HepG2 (cell line): ENCODE measurements around the gene IL27RA. TPM values are rescaled to one million over a fixed set of nuclear protein-coding genes. Genes with fewer than 3 reads are reported as not detected.

Experiments used
- JUN ChIP-seq: sonication (generic); formaldehyde crosslinking; IDR thresholded peaks from 2 replicates; pipeline ENCODE4 v1.4.0; 2020; ENCODE audit warnings: mild to moderate bottlenecking, missing genetic modification reagents
- KAT7 ChIP-seq: IDR thresholded peaks from 2 replicates; pipeline ENCODE4 v1.6.1; 2018; ENCODE audit warnings: borderline replicate concordance, missing compliant biosample characterization
- KLF12 ChIP-seq: sonication (generic); formaldehyde crosslinking; IDR thresholded peaks from 2 replicates; pipeline ENCODE4 v1.4.0; 2020; ENCODE audit warnings: missing genetic modification reagents, borderline replicate concordance
- ZBTB38 ChIP-seq: sonication (generic); formaldehyde crosslinking; IDR thresholded peaks from 2 replicates; pipeline ENCODE4 v1.5.1; 2020; ENCODE audit warnings: mild to moderate bottlenecking, missing genetic modification reagents
- ZNF333 ChIP-seq: sonication (generic); formaldehyde crosslinking; IDR thresholded peaks from 2 replicates; pipeline ENCODE4 v1.4.0; 2020; ENCODE audit warnings: mild to moderate bottlenecking, missing genetic modification reagents, borderline replicate concordance
- ZNF543 ChIP-seq: sonication (generic); formaldehyde crosslinking; IDR thresholded peaks from 2 replicates; pipeline ENCODE4 v1.4.0; 2020; ENCODE audit warnings: mild to moderate bottlenecking, missing genetic modification reagents
- ZNF674 ChIP-seq: sonication (generic); formaldehyde crosslinking; IDR thresholded peaks from 2 replicates; pipeline ENCODE4 v1.5.0; 2020; ENCODE audit warnings: low read depth, mild to moderate bottlenecking, missing genetic modification reagents
- polyA plus RNA-seq, 8 experiments: library from polyadenylated mRNA; depleted of rRNA in 3 of 8; stranded (reverse) in 7 of 8; unstranded in 1 of 8; fragments of >200 nt; fragmentation: Illumina TruSeq in 4 of 8; extraction: Trizol in 4 of 8; gene quantifications; 2 replicates each; pipeline versions ENCODE4 v1.2.1 to v1.2.3, GENCODE V29; 2011 to 2016; ENCODE audit warnings: low read depth in 4 of 8, missing spikeins in 1 of 8, mixed read lengths in 1 of 8; ENCODE audit not compliant: insufficient read depth in 1 of 8
- total RNA-seq, 5 experiments: library from RNA; depleted of rRNA; stranded (reverse); fragments of >200 nt; fragmentation: Illumina TruSeq; extraction: Trizol; gene quantifications; 2 replicates each; pipeline ENCODE4 v1.2.3, GENCODE V29; 2016; ENCODE audit warnings: low read depth in 1 of 5
- TF ChIP-seq, protein P1 (sequence below): sonication (generic); formaldehyde crosslinking; IDR thresholded peaks from 2 replicates; pipeline ENCODE4 v1.4.0; 2020; ENCODE audit warnings: missing genetic modification reagents
- TF ChIP-seq, protein P2 (sequence below): sonication (generic); formaldehyde crosslinking; IDR thresholded peaks from 2 replicates; pipeline ENCODE4 v1.4.0; 2020; ENCODE audit warnings: mild to moderate bottlenecking, missing genetic modification reagents, borderline replicate concordance
- TF ChIP-seq, protein P3 (sequence below): fragments of 450-650 bp; IDR thresholded peaks from 2 replicates; pipeline ENCODE4 v1.6.1; 2016
- TF ChIP-seq, protein P4 (sequence below): sonication (generic); formaldehyde crosslinking; IDR thresholded peaks from 2 replicates; pipeline ENCODE4 v1.4.0; 2020; ENCODE audit warnings: missing genetic modification reagents
- TF ChIP-seq, protein P5 (sequence below): sonication (generic); formaldehyde crosslinking; IDR thresholded peaks from 2 replicates; pipeline ENCODE4 v1.5.0; 2020; ENCODE audit warnings: missing genetic modification reagents
- TF ChIP-seq, protein P6 (sequence below): conservative IDR thresholded peaks from 2 replicates; pipeline ENCODE4 v1.6.1; 2018; ENCODE audit warnings: missing genetic modification reagents
- TF ChIP-seq, protein P7 (sequence below): IDR thresholded peaks from 2 replicates; pipeline ENCODE4 v1.6.1; 2012; ENCODE audit warnings: inconsistent platforms

The IL27RA gene
- total and polyA plus RNA-seq, 2 of the 13 experiments (the other 11 are each of a cell fraction or from before 2014, with no cell fraction given), result 3.5 to 8.1 TPM

DNA sequence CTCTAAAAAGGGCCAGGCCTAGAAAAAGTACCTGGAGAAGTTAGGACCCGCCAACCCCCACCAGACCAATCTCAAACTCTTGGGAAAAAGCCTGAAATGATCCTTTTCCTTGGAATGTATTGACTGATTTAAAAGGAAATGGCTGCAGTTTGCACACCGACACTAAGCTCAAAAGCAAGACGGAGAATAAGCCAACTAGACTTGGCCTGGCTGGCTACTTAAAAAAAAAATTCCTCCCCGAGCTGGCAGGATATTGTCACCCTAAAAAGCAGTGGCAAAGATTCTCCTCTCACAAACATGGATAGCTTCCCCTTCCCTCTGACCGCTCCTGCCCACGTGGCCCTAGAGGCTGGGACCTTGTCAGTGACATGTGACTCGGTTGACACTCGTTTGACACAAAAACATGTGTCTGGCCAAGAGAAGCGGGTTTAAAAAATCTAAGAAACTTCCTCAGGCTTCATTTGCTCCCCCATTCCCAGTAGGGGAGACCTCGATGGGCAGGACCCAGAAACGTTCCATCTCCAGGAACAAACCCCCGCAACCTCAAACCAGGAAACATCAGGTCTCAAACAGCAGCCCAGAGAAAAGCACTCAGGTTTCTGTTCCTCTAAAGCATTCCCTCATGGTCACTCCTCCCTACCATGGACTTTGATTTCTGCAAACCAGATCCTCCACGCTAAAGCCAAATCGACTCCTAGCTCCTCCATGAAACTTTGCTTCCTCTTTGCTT is 26.8 kb upstream of the IL27RA start (continued):
- TF ChIP-seq, protein P1, sequence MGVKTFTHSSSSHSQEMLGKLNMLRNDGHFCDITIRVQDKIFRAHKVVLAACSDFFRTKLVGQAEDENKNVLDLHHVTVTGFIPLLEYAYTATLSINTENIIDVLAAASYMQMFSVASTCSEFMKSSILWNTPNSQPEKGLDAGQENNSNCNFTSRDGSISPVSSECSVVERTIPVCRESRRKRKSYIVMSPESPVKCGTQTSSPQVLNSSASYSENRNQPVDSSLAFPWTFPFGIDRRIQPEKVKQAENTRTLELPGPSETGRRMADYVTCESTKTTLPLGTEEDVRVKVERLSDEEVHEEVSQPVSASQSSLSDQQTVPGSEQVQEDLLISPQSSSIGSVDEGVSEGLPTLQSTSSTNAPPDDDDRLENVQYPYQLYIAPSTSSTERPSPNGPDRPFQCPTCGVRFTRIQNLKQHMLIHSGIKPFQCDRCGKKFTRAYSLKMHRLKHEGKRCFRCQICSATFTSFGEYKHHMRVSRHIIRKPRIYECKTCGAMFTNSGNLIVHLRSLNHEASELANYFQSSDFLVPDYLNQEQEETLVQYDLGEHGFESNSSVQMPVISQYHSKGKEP (CRISPR knock-in tag), result no peak
- TF ChIP-seq, protein P2, sequence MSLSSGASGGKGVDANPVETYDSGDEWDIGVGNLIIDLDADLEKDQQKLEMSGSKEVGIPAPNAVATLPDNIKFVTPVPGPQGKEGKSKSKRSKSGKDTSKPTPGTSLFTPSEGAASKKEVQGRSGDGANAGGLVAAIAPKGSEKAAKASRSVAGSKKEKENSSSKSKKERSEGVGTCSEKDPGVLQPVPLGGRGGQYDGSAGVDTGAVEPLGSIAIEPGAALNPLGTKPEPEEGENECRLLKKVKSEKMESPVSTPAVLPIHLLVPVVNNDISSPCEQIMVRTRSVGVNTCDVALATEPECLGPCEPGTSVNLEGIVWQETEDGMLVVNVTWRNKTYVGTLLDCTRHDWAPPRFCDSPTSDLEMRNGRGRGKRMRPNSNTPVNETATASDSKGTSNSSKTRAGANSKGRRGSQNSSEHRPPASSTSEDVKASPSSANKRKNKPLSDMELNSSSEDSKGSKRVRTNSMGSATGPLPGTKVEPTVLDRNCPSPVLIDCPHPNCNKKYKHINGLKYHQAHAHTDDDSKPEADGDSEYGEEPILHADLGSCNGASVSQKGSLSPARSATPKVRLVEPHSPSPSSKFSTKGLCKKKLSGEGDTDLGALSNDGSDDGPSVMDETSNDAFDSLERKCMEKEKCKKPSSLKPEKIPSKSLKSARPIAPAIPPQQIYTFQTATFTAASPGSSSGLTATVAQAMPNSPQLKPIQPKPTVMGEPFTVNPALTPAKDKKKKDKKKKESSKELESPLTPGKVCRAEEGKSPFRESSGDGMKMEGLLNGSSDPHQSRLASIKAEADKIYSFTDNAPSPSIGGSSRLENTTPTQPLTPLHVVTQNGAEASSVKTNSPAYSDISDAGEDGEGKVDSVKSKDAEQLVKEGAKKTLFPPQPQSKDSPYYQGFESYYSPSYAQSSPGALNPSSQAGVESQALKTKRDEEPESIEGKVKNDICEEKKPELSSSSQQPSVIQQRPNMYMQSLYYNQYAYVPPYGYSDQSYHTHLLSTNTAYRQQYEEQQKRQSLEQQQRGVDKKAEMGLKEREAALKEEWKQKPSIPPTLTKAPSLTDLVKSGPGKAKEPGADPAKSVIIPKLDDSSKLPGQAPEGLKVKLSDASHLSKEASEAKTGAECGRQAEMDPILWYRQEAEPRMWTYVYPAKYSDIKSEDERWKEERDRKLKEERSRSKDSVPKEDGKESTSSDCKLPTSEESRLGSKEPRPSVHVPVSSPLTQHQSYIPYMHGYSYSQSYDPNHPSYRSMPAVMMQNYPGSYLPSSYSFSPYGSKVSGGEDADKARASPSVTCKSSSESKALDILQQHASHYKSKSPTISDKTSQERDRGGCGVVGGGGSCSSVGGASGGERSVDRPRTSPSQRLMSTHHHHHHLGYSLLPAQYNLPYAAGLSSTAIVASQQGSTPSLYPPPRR (CRISPR knock-in tag), result no peak
- TF ChIP-seq ZBTB38 (CRISPR knock-in tag) (peak; percentile 41; the same call in 1 of the 2 replicates), ZNF543 (CRISPR knock-in tag) (0 out of 2 replicates have a peak, but pooled peaks have one; percentile 8), JUN (no peak), KLF12 (0 out of 2 replicates have a peak, but pooled peaks have one; percentile 14), ZNF674 (CRISPR knock-in tag) (no peak), ZNF333 (no peak), KAT7 (CRISPR knock-in tag) (0 out of 2 replicates have a peak, but pooled peaks have one; percentile 52)
- TF ChIP-seq, protein P3, sequence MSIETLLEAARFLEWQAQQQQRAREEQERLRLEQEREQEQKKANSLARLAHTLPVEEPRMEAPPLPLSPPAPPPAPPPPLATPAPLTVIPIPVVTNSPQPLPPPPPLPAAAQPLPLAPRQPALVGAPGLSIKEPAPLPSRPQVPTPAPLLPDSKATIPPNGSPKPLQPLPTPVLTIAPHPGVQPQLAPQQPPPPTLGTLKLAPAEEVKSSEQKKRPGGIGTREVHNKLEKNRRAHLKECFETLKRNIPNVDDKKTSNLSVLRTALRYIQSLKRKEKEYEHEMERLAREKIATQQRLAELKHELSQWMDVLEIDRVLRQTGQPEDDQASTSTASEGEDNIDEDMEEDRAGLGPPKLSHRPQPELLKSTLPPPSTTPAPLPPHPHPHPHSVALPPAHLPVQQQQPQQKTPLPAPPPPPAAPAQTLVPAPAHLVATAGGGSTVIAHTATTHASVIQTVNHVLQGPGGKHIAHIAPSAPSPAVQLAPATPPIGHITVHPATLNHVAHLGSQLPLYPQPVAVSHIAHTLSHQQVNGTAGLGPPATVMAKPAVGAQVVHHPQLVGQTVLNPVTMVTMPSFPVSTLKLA, result peak; percentile 85
- TF ChIP-seq, protein P4, sequence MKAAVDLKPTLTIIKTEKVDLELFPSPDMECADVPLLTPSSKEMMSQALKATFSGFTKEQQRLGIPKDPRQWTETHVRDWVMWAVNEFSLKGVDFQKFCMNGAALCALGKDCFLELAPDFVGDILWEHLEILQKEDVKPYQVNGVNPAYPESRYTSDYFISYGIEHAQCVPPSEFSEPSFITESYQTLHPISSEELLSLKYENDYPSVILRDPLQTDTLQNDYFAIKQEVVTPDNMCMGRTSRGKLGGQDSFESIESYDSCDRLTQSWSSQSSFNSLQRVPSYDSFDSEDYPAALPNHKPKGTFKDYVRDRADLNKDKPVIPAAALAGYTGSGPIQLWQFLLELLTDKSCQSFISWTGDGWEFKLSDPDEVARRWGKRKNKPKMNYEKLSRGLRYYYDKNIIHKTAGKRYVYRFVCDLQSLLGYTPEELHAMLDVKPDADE (CRISPR knock-in tag), result 0 out of 2 replicates have a peak, but pooled peaks have one; percentile 8
- TF ChIP-seq, protein P5, sequence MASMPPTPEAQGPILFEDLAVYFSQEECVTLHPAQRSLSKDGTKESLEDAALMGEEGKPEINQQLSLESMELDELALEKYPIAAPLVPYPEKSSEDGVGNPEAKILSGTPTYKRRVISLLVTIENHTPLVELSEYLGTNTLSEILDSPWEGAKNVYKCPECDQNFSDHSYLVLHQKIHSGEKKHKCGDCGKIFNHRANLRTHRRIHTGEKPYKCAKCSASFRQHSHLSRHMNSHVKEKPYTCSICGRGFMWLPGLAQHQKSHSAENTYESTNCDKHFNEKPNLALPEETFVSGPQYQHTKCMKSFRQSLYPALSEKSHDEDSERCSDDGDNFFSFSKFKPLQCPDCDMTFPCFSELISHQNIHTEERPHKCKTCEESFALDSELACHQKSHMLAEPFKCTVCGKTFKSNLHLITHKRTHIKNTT, result no peak
- TF ChIP-seq, protein P6, sequence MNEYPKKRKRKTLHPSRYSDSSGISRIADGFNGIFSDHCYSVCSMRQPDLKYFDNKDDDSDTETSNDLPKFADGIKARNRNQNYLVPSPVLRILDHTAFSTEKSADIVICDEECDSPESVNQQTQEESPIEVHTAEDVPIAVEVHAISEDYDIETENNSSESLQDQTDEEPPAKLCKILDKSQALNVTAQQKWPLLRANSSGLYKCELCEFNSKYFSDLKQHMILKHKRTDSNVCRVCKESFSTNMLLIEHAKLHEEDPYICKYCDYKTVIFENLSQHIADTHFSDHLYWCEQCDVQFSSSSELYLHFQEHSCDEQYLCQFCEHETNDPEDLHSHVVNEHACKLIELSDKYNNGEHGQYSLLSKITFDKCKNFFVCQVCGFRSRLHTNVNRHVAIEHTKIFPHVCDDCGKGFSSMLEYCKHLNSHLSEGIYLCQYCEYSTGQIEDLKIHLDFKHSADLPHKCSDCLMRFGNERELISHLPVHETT (CRISPR knock-in tag), result 0 out of 2 replicates have a peak, but pooled peaks have one; percentile 2
- TF ChIP-seq, protein P7, sequence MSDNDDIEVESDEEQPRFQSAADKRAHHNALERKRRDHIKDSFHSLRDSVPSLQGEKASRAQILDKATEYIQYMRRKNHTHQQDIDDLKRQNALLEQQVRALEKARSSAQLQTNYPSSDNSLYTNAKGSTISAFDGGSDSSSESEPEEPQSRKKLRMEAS, result peak; percentile 85
